Effector memory CD8-positive, alpha-beta T cell (primary cell): ENCODE data around the gene LYST.

Source experiments
- ATAC-seq: fragments of 150-1000 bp; cut with Tn5 transposase; replicated peaks from 2 replicates; pipeline ENCODE4 v1.10.0; 2021; ENCODE audit warnings: mild to moderate bottlenecking, moderate library complexity
- DNase-seq, 3 experiments: peaks; one replicate each; pipeline ENCODE4 v3.0.0; 2021
- H3K27ac Mint-ChIP-seq, 2 donors: one replicate each; pipeline ENCODE4 v1.8.0; 2022; ENCODE audit warnings: mild to moderate bottlenecking in 2 of 2, mixed read lengths in 2 of 2, moderate library complexity in 2 of 2
- H3K27me3 Mint-ChIP-seq, 2 donors: one replicate each; pipeline ENCODE4 v1.8.0; 2022; ENCODE audit warnings: mixed read lengths in 2 of 2
- H3K36me3 Mint-ChIP-seq: one replicate; pipeline ENCODE4 v1.8.0; 2022; ENCODE audit warnings: mild to moderate bottlenecking, moderate library complexity, mixed read lengths; ENCODE audit not compliant: insufficient read depth
- H3K4me1 Mint-ChIP-seq, 2 donors: one replicate each; pipeline ENCODE4 v1.8.0; 2022; ENCODE audit warnings: low read depth in 2 of 2, mixed read lengths in 2 of 2
- H3K4me3 Mint-ChIP-seq, 2 donors: one replicate each; pipeline ENCODE4 v1.8.0; 2022; ENCODE audit warnings: mild to moderate bottlenecking in 2 of 2, mixed read lengths in 2 of 2, moderate library complexity in 2 of 2
- H3K9me3 Mint-ChIP-seq, 2 donors: one replicate each; pipeline ENCODE4 v1.8.0; 2022; ENCODE audit warnings: mixed read lengths in 2 of 2

The LYST gene

GRCh38 chr1:235901461-235901860, 34.8 kb upstream of the LYST start:
- DNase-seq: no peak
- Mint-ChIP-seq H3K36me3 (peaks cover 5% of the 10 kb centered on the region), H3K27me3 (no peaks in the 10 kb centered on the region), H3K27ac (no peak overlapping the region), H3K9me3 (no peaks in the 10 kb centered on the region), H3K4me1 (peaks cover 4 to 11% of the 10 kb centered on the region in 2 donors), H3K4me3 (no peak overlapping the region)
- no peak for ATAC-seq

GRCh38 chr1:235898126-235898525, 31.4 kb upstream of the LYST start:
- DNase-seq (no peak), ATAC-seq (no peak)
- Mint-ChIP-seq H3K36me3 (peaks cover 5% of the 10 kb centered on the region), H3K27me3 (no peaks in the 10 kb centered on the region), H3K9me3 (no peaks in the 10 kb centered on the region), H3K4me1 (peaks cover 4 to 11% of the 10 kb centered on the region in 2 donors), H3K4me3 (no peak overlapping the region), H3K27ac (no peak overlapping the region)

GRCh38 chr1:235893840-235894239, 27.1 kb upstream of the LYST start:
- ATAC-seq (no peak), DNase-seq (no peak)
- Mint-ChIP-seq H3K27me3 (no peaks in the 10 kb centered on the region), H3K9me3 (no peaks in the 10 kb centered on the region), H3K4me1 (peaks cover 6 to 14% of the 10 kb centered on the region in 2 donors), H3K27ac (no peak overlapping the region), H3K36me3 (peaks cover 3% of the 10 kb centered on the region), H3K4me3 (no peak overlapping the region)

GRCh38 chr1:235892734-235893413, 26.2 kb upstream of the LYST start:
- no peaks in the 10 kb centered on the region for H3K27me3 Mint-ChIP-seq
- no peak overlapping the region for H3K4me3 Mint-ChIP-seq
- peak overlapping the region in 1 of 2 donors; percentile 16 for H3K27ac Mint-ChIP-seq
- DNase-seq: no peak
- no peaks in the 10 kb centered on the region for H3K9me3 Mint-ChIP-seq
- ATAC-seq: no peak
- H3K36me3 Mint-ChIP-seq: peaks cover 3% of the 10 kb centered on the region
- H3K4me1 Mint-ChIP-seq: peaks cover 11 to 18% of the 10 kb centered on the region in 2 donors

GRCh38 chr1:235892202-235892601, 25.5 kb upstream of the LYST start:
- no peak for DNase-seq
- Mint-ChIP-seq H3K36me3 (peaks cover 3% of the 10 kb centered on the region), H3K27ac (peak overlapping the region; percentile 16 to 46), H3K9me3 (no peaks in the 10 kb centered on the region), H3K4me3 (no peak overlapping the region), H3K27me3 (no peaks in the 10 kb centered on the region), H3K4me1 (peaks cover 17 to 25% of the 10 kb centered on the region in 2 donors)
- no peak for ATAC-seq

GRCh38 chr1:235888119-235888643, 21.5 kb upstream of the LYST start:
- Mint-ChIP-seq H3K27ac (peak overlapping the region; percentile 92 to 94), H3K4me3 (peak overlapping the region; percentile 75 to 76), H3K9me3 (no peaks in the 10 kb centered on the region), H3K27me3 (no peaks in the 10 kb centered on the region), H3K4me1 (peaks cover 22 to 42% of the 10 kb centered on the region in 2 donors), H3K36me3 (peaks cover 2% of the 10 kb centered on the region)
- peak; percentile 96 for ATAC-seq
- DNase-seq: peak; percentile 46 to 65 (median 55)

GRCh38 chr1:235887676-235888075, 21.0 kb upstream of the LYST start:
- no peak for ATAC-seq
- Mint-ChIP-seq H3K27ac (peak overlapping the region; percentile 92 to 94), H3K27me3 (no peaks in the 10 kb centered on the region), H3K9me3 (no peaks in the 10 kb centered on the region), H3K4me1 (peaks cover 24 to 46% of the 10 kb centered on the region in 2 donors), H3K36me3 (peaks cover 2% of the 10 kb centered on the region), H3K4me3 (peak overlapping the region; percentile 75 to 76)
- DNase-seq: no peak

GRCh38 chr1:235885655-235886262, 19.1 kb upstream of the LYST start:
- Mint-ChIP-seq H3K36me3 (peaks cover 2% of the 10 kb centered on the region), H3K4me1 (peaks cover 21 to 45% of the 10 kb centered on the region in 2 donors), H3K27ac (peak overlapping the region; percentile 23 to 87), H3K9me3 (no peaks in the 10 kb centered on the region), H3K27me3 (no peaks in the 10 kb centered on the region), H3K4me3 (peak overlapping the region in 1 of 2 donors; percentile 56)
- ATAC-seq (peak; percentile 47), DNase-seq (no peak)

- H3K4me3 Mint-ChIP-seq: peak overlapping the region; percentile 9 to 60
- no peaks in the 10 kb centered on the region for H3K9me3 Mint-ChIP-seq
- peaks cover 2% of the 10 kb centered on the region for H3K36me3 Mint-ChIP-seq
- no peaks in the 10 kb centered on the region for H3K27me3 Mint-ChIP-seq
- no peak for ATAC-seq
- no peak for DNase-seq
- H3K27ac Mint-ChIP-seq: peak overlapping the region; percentile 9 to 39
- H3K4me1 Mint-ChIP-seq: peaks cover 22 to 49% of the 10 kb centered on the region in 2 donors
Observed at GRCh38 chr1:235883261-235883927, 16.7 kb upstream of the LYST start.

GRCh38 chr1:235882816-235883215, 16.1 kb upstream of the LYST start:
- Mint-ChIP-seq H3K36me3 (peaks cover 2% of the 10 kb centered on the region), H3K27me3 (no peaks in the 10 kb centered on the region), H3K27ac (peak overlapping the region; percentile 9 to 39), H3K9me3 (no peaks in the 10 kb centered on the region), H3K4me1 (peaks cover 20 to 50% of the 10 kb centered on the region in 2 donors), H3K4me3 (peak overlapping the region; percentile 9 to 60)
- DNase-seq: no peak
- ATAC-seq: no peak

- Mint-ChIP-seq H3K4me1 (peaks cover 14 to 43% of the 10 kb centered on the region in 2 donors), H3K4me3 (peak overlapping the region; percentile 2 to 9), H3K27ac (peak overlapping the region in 1 of 2 donors; percentile 9), H3K36me3 (peaks cover 5% of the 10 kb centered on the region), H3K9me3 (no peaks in the 10 kb centered on the region), H3K27me3 (no peaks in the 10 kb centered on the region)
- DNase-seq (no peak), ATAC-seq (no peak)
Observed at GRCh38 chr1:235881930-235882700, 15.4 kb upstream of the LYST start.

- peaks cover 31 to 56% of the 10 kb centered on the region in 2 donors for H3K4me1 Mint-ChIP-seq
- peak overlapping the region; percentile 90 to 94 for H3K27ac Mint-ChIP-seq
- no peak for DNase-seq
- peaks cover 3% of the 10 kb centered on the region for H3K36me3 Mint-ChIP-seq
- H3K27me3 Mint-ChIP-seq: no peaks in the 10 kb centered on the region
- no peak for ATAC-seq
- H3K4me3 Mint-ChIP-seq: no peak overlapping the region
- H3K9me3 Mint-ChIP-seq: no peaks in the 10 kb centered on the region
Observed at GRCh38 chr1:235878082-235878811, 11.5 kb upstream of the LYST start.
